Stimulated activated naive CD8-positive, alpha-beta T cell treated with anti-CD3 and anti-CD28 coated beads, Interleukin-15, Interleukin-2, amounts not matched to agents 100 ng/mL and 50 ng/mL, for 24 hours (primary cell): ENCODE data around the gene PTPRJ.

ENCODE experiments used
- H3K27ac Mint-ChIP-seq: one replicate; pipeline ENCODE4 v1.8.0; 2021; ENCODE audit warnings: mild to moderate bottlenecking, mixed read lengths
- H3K27me3 Mint-ChIP-seq: one replicate; pipeline ENCODE4 v1.8.0; 2021; ENCODE audit warnings: mixed read lengths
- H3K36me3 Mint-ChIP-seq: one replicate; pipeline ENCODE4 v1.8.0; 2021; ENCODE audit warnings: low read depth, mixed read lengths
- H3K4me1 Mint-ChIP-seq: one replicate; pipeline ENCODE4 v1.8.0; 2021; ENCODE audit warnings: low read depth, mixed read lengths
- H3K4me3 Mint-ChIP-seq: one replicate; pipeline ENCODE4 v1.8.0; 2021; ENCODE audit warnings: mild to moderate bottlenecking, mixed read lengths
- H3K9me3 Mint-ChIP-seq: one replicate; pipeline ENCODE4 v1.8.0; 2021; ENCODE audit warnings: mixed read lengths

Gene PTPRJ

GRCh38 chr11:48000432-48000831 lies 20.1 kb downstream of the PTPRJ start:
- H3K36me3 Mint-ChIP-seq, result no peaks in the 10 kb centered on the region
- peak overlapping the region; percentile 67 for H3K27ac Mint-ChIP-seq
- no peaks in the 10 kb centered on the region for H3K9me3 Mint-ChIP-seq
- H3K27me3 Mint-ChIP-seq, result no peaks in the 10 kb centered on the region
- peaks cover 86% of the 10 kb centered on the region for H3K4me1 Mint-ChIP-seq
- no peak overlapping the region for H3K4me3 Mint-ChIP-seq

GRCh38 chr11:48001438-48002021 lies 21.2 kb downstream of the PTPRJ start:
- Mint-ChIP-seq H3K4me3 (peak overlapping the region; percentile 77), H3K4me1 (peaks cover 93% of the 10 kb centered on the region), H3K27ac (peak overlapping the region; percentile 97), H3K36me3 (no peaks in the 10 kb centered on the region), H3K27me3 (no peaks in the 10 kb centered on the region), H3K9me3 (no peaks in the 10 kb centered on the region)

- Mint-ChIP-seq H3K27ac (peak overlapping the region; percentile 97), H3K27me3 (no peaks in the 10 kb centered on the region), H3K4me3 (peak overlapping the region; percentile 77), H3K9me3 (no peaks in the 10 kb centered on the region), H3K36me3 (no peaks in the 10 kb centered on the region), H3K4me1 (peaks cover 98% of the 10 kb centered on the region)
These were observed 22.2 kb downstream of the PTPRJ start for GRCh38 chr11:48002561-48002960.

- Mint-ChIP-seq H3K27ac (peak overlapping the region; percentile 99), H3K9me3 (no peaks in the 10 kb centered on the region), H3K36me3 (no peaks in the 10 kb centered on the region), H3K4me3 (no peak overlapping the region), H3K4me1 (peaks cover 98% of the 10 kb centered on the region), H3K27me3 (no peaks in the 10 kb centered on the region)
These were observed 23.6 kb downstream of the PTPRJ start for GRCh38 chr11:48003926-48004325.

- Mint-ChIP-seq H3K4me1 (peaks cover 98% of the 10 kb centered on the region), H3K9me3 (no peaks in the 10 kb centered on the region), H3K4me3 (peak overlapping the region; percentile 48), H3K36me3 (no peaks in the 10 kb centered on the region), H3K27me3 (no peaks in the 10 kb centered on the region), H3K27ac (peak overlapping the region; percentile 99)
These were observed 24.1 kb downstream of the PTPRJ start for GRCh38 chr11:48004456-48004855.

GRCh38 chr11:48005136-48005535 lies 24.8 kb downstream of the PTPRJ start:
- Mint-ChIP-seq H3K27ac (peak overlapping the region; percentile 99), H3K27me3 (no peaks in the 10 kb centered on the region), H3K9me3 (no peaks in the 10 kb centered on the region), H3K36me3 (no peaks in the 10 kb centered on the region), H3K4me3 (peak overlapping the region; percentile 67), H3K4me1 (peaks cover 96% of the 10 kb centered on the region)

GRCh38 chr11:48005831-48006270 lies 25.5 kb downstream of the PTPRJ start:
- H3K36me3 Mint-ChIP-seq, result peaks cover 1% of the 10 kb centered on the region
- H3K9me3 Mint-ChIP-seq, result no peaks in the 10 kb centered on the region
- peak overlapping the region; percentile 67 for H3K4me3 Mint-ChIP-seq
- H3K4me1 Mint-ChIP-seq, result peaks cover 92% of the 10 kb centered on the region
- peak overlapping the region; percentile 99 for H3K27ac Mint-ChIP-seq
- no peaks in the 10 kb centered on the region for H3K27me3 Mint-ChIP-seq

GRCh38 chr11:48006301-48006992 lies 26.1 kb downstream of the PTPRJ start:
- Mint-ChIP-seq H3K27me3 (no peaks in the 10 kb centered on the region), H3K27ac (peak overlapping the region; percentile 99), H3K9me3 (no peaks in the 10 kb centered on the region), H3K36me3 (peaks cover 3% of the 10 kb centered on the region), H3K4me3 (peak overlapping the region; percentile 67), H3K4me1 (peaks cover 92% of the 10 kb centered on the region)

- peak overlapping the region; percentile 62 for H3K4me3 Mint-ChIP-seq
These were observed 27.3 kb downstream of the PTPRJ start for GRCh38 chr11:48007677-48008076.

GRCh38 chr11:48008951-48009270 lies 28.6 kb downstream of the PTPRJ start:
- H3K27ac Mint-ChIP-seq, result peak overlapping the region; percentile 95
- no peaks in the 10 kb centered on the region for H3K27me3 Mint-ChIP-seq
- H3K4me3 Mint-ChIP-seq, result peak overlapping the region; percentile 20
- peaks cover 3% of the 10 kb centered on the region for H3K36me3 Mint-ChIP-seq
- H3K4me1 Mint-ChIP-seq, result peaks cover 93% of the 10 kb centered on the region
- H3K9me3 Mint-ChIP-seq, result no peaks in the 10 kb centered on the region

More at GRCh38 chr11:48007677-48008076, 27.3 kb downstream of the PTPRJ start:
- Mint-ChIP-seq H3K27me3 (no peaks in the 10 kb centered on the region), H3K4me1 (peaks cover 92% of the 10 kb centered on the region), H3K27ac (peak overlapping the region; percentile 99), H3K9me3 (no peaks in the 10 kb centered on the region), H3K36me3 (peaks cover 3% of the 10 kb centered on the region)

- H3K4me3 Mint-ChIP-seq, result peak overlapping the region; percentile 57
- peak overlapping the region; percentile 96 for H3K27ac Mint-ChIP-seq
- H3K9me3 Mint-ChIP-seq, result no peaks in the 10 kb centered on the region
- no peaks in the 10 kb centered on the region for H3K27me3 Mint-ChIP-seq
- H3K4me1 Mint-ChIP-seq, result peaks cover 91% of the 10 kb centered on the region
- H3K36me3 Mint-ChIP-seq, result peaks cover 3% of the 10 kb centered on the region
These were observed 30.9 kb downstream of the PTPRJ start for GRCh38 chr11:48011102-48011797.

- H3K4me3 Mint-ChIP-seq, result peak overlapping the region; percentile 57
- peak overlapping the region; percentile 96 for H3K27ac Mint-ChIP-seq
- H3K9me3 Mint-ChIP-seq, result no peaks in the 10 kb centered on the region
- H3K36me3 Mint-ChIP-seq, result peaks cover 3% of the 10 kb centered on the region
- peaks cover 91% of the 10 kb centered on the region for H3K4me1 Mint-ChIP-seq
- no peaks in the 10 kb centered on the region for H3K27me3 Mint-ChIP-seq
These were observed 31.5 kb downstream of the PTPRJ start for GRCh38 chr11:48011798-48012391.

GRCh38 chr11:48013269-48013901 lies 33.0 kb downstream of the PTPRJ start:
- Mint-ChIP-seq H3K27ac (peak overlapping the region; percentile 96), H3K36me3 (peaks cover 3% of the 10 kb centered on the region), H3K27me3 (no peaks in the 10 kb centered on the region), H3K9me3 (no peaks in the 10 kb centered on the region), H3K4me1 (peaks cover 92% of the 10 kb centered on the region), H3K4me3 (peak overlapping the region; percentile 57)

- H3K36me3 Mint-ChIP-seq, result peaks cover 5% of the 10 kb centered on the region
- no peaks in the 10 kb centered on the region for H3K27me3 Mint-ChIP-seq
- no peak overlapping the region for H3K4me3 Mint-ChIP-seq
- no peaks in the 10 kb centered on the region for H3K9me3 Mint-ChIP-seq
- no peak overlapping the region for H3K27ac Mint-ChIP-seq
- H3K4me1 Mint-ChIP-seq, result peaks cover 92% of the 10 kb centered on the region
These were observed 34.6 kb downstream of the PTPRJ start for GRCh38 chr11:48014917-48015316.
